Neural cell (in vitro differentiated cells): ENCODE measurements around the gene JMY. TPM values are rescaled to one million over a fixed set of nuclear protein-coding genes. Genes with fewer than 3 reads are reported as not detected.

Source experiments
- H2AFZ ChIP-seq: fragments of 200-600, 300-800 bp; sonication (generic), shearing (Covaris generic); 2 replicates; pipeline ENCODE4 v1.6.0; 2014; ENCODE audit warnings: low read depth, mild to moderate bottlenecking, antibody characterized with exemption, low read length, moderate library complexity
- H3F3A ChIP-seq: fragments of 200-600 bp; shearing (Covaris generic); 2 replicates; pipeline ENCODE4 v1.6.1; 2016; ENCODE audit warnings: mild to moderate bottlenecking, moderate library complexity, mixed read lengths, antibody characterized with exemption, low read length; ENCODE audit not compliant: insufficient read depth, poor library complexity, severe bottlenecking
- H3K27ac ChIP-seq: fragments of 200-600, 300-800 bp; sonication (generic), shearing (Covaris generic); 2 replicates; pipeline ENCODE4 v1.5.1; 2014; ENCODE audit warnings: mild to moderate bottlenecking, low read length, moderate library complexity
- H3K27me3 ChIP-seq: fragments of 300-800, 200-600 bp; sonication (generic), shearing (Covaris generic); 2 replicates; pipeline ENCODE4 v1.6.0; 2014; ENCODE audit warnings: mild to moderate bottlenecking, low read depth, low read length, moderate library complexity; ENCODE audit not compliant: insufficient read depth
- H3K36me3 ChIP-seq: fragments of 300-800, 200-600 bp; sonication (generic), shearing (Covaris generic); 2 replicates; pipeline ENCODE4 v1.5.1; 2014; ENCODE audit warnings: mild to moderate bottlenecking, antibody characterized with exemption, low read length, moderate library complexity; ENCODE audit not compliant: insufficient read depth
- H3K4me2 ChIP-seq: fragments of 300-800, 200-600 bp; sonication (generic), shearing (Covaris generic); 2 replicates; pipeline ENCODE4 v1.6.0; 2014; ENCODE audit warnings: mild to moderate bottlenecking, low read length
- H3K4me3 ChIP-seq: fragments of 300-800, 200-600 bp; sonication (generic), shearing (Covaris generic); 2 replicates; pipeline ENCODE4 v1.5.1; 2014; ENCODE audit warnings: mild to moderate bottlenecking, low read length, moderate library complexity
- H3K79me2 ChIP-seq: fragments of 200-600 bp; shearing (Covaris generic); replicated peaks from 2 replicates; pipeline ENCODE4 v1.6.0; 2014; ENCODE audit warnings: mild to moderate bottlenecking, low read length, moderate library complexity; ENCODE audit not compliant: insufficient read depth
- H3K9ac ChIP-seq: fragments of 300-800, 200-600 bp; sonication (generic), shearing (Covaris generic); 2 replicates; pipeline ENCODE4 v1.6.1; 2016; ENCODE audit warnings: mild to moderate bottlenecking, low read length, mixed read lengths
- H3K9me2 ChIP-seq: fragments of 200-600 bp; shearing (Covaris generic); 2 replicates; pipeline ENCODE4 v1.6.1; 2016; ENCODE audit warnings: mild to moderate bottlenecking, low read length, mixed read lengths; ENCODE audit not compliant: insufficient read depth
- H3K9me3 ChIP-seq: fragments of 200-600, 300-800 bp; sonication (generic), shearing (Covaris generic); 2 replicates; pipeline ENCODE4 v1.6.1; 2016; ENCODE audit warnings: mild to moderate bottlenecking, mixed run types, low read length, moderate library complexity, mixed read lengths
- H4K20me1 ChIP-seq: fragments of 200-600 bp; shearing (Covaris generic); 2 replicates; pipeline ENCODE4 v1.6.1; 2016; ENCODE audit warnings: mild to moderate bottlenecking, mixed run types; ENCODE audit not compliant: insufficient read depth
- CTCF ChIP-seq: fragments of 450-650 bp; IDR thresholded peaks from 2 replicates; pipeline ENCODE4 v1.5.1; 2014; ENCODE audit warnings: antibody characterized with exemption, mild to moderate bottlenecking, moderate library complexity; ENCODE audit not compliant: poor library complexity, severe bottlenecking
- EP300 ChIP-seq: fragments of 450-650 bp; conservative IDR thresholded peaks from 2 replicates; pipeline ENCODE4 v1.6.1; 2014; ENCODE audit warnings: antibody characterized with exemption, mild to moderate bottlenecking, moderate library complexity; ENCODE audit not compliant: poor library complexity, severe bottlenecking
- EZH2 ChIP-seq: fragments of 200-600, 300-800 bp; shearing (Covaris generic), sonication (generic); IDR thresholded peaks from 2 replicates; pipeline ENCODE4 v1.6.1; 2014; ENCODE audit warnings: antibody characterized with exemption, low read length, borderline replicate concordance, mild to moderate bottlenecking; ENCODE audit not compliant: insufficient read depth, poor library complexity, severe bottlenecking
- MXI1 ChIP-seq: fragments of 450-650 bp; conservative IDR thresholded peaks from 2 replicates; pipeline ENCODE4 v1.6.1; 2014; ENCODE audit warnings: antibody characterized with exemption, mild to moderate bottlenecking; ENCODE audit not compliant: poor library complexity, severe bottlenecking
- POLR2AphosphoS5 ChIP-seq: IDR thresholded peaks from 2 replicates; pipeline ENCODE4 v1.6.1; 2012
- RAD21 ChIP-seq: fragments of 450-650 bp; conservative IDR thresholded peaks from 2 replicates; pipeline ENCODE4 v1.6.1; 2014; ENCODE audit warnings: antibody characterized with exemption, mild to moderate bottlenecking, moderate library complexity
- REST ChIP-seq: IDR thresholded peaks from 2 replicates; pipeline ENCODE4 v1.6.1; 2012; ENCODE audit warnings: borderline replicate concordance
- SMC3 ChIP-seq: fragments of 450-650 bp; conservative IDR thresholded peaks from 2 replicates; pipeline ENCODE4 v1.6.1; 2014; ENCODE audit warnings: antibody characterized with exemption, mild to moderate bottlenecking, moderate library complexity; ENCODE audit not compliant: poor library complexity
- TAF1 ChIP-seq: IDR thresholded peaks from 2 replicates; pipeline ENCODE4 v1.6.1; 2012; ENCODE audit warnings: low read depth
- polyA plus RNA-seq: library from polyadenylated mRNA; depleted of rRNA; stranded (reverse); fragments of >200 nt; gene quantifications from 2 replicates; pipeline ENCODE4 v1.2.3, GENCODE V29; 2014

JMY gene
- polyA plus RNA-seq, 1 donor from 2014 or later, result 19.3 TPM

- Histone ChIP-seq H4K20me1 (no peaks in the 10 kb centered on the region), H3K27me3 (no peaks in the 10 kb centered on the region), H3F3A (no peaks in the 10 kb centered on the region), H3K4me2 (no peak overlapping the region), H3K9me2 (no peaks in the 10 kb centered on the region), H3K4me3 (no peak overlapping the region), H3K27ac (no peak overlapping the region), H2AFZ (no peak overlapping the region), H3K79me2 (no peaks in the 10 kb centered on the region), H3K9ac (no peak overlapping the region), H3K9me3 (no peaks in the 10 kb centered on the region), H3K36me3 (peaks cover 12% of the 10 kb centered on the region)
- TF ChIP-seq CTCF (no peak), MXI1 (no peak)
Measured at GRCh38 chr5:79318935-79319614, 83.1 kb downstream of the JMY start.

GRCh38 chr5:79329453-79329852 lies 93.5 kb downstream of the JMY start:
- H3F3A ChIP-seq, result no peaks in the 10 kb centered on the region
- TF ChIP-seq EZH2, result no peak
- TF ChIP-seq MXI1, result no peak
- TF ChIP-seq RAD21, result no peak
- no peak for TF ChIP-seq CTCF
- TF ChIP-seq REST, result no peak
- TF ChIP-seq EP300, result no peak
- no peak for TF ChIP-seq POLR2AphosphoS5
- TF ChIP-seq SMC3, result no peak
- TF ChIP-seq TAF1, result no peak
- no peak overlapping the region for H3K4me3 ChIP-seq
- H3K9ac ChIP-seq, result no peak overlapping the region
- no peaks in the 10 kb centered on the region for H4K20me1 ChIP-seq
- no peaks in the 10 kb centered on the region for H3K9me3 ChIP-seq
- no peak overlapping the region for H2AFZ ChIP-seq
- no peaks in the 10 kb centered on the region for H3K79me2 ChIP-seq
- H3K36me3 ChIP-seq, result no peaks in the 10 kb centered on the region
- no peak overlapping the region for H3K27ac ChIP-seq
- H3K27me3 ChIP-seq, result no peaks in the 10 kb centered on the region
- H3K9me2 ChIP-seq, result no peaks in the 10 kb centered on the region
- H3K4me2 ChIP-seq, result no peak overlapping the region
